ENCODE data around the gene MRC1.
"Not testable (repeated sequence)": the region's sequence is repeated elsewhere in the genome, so short reads cannot be mapped to it uniquely, and the experiment has no call there.

MRC1 gene

GRCh38 chr10:17954372-17954771, 145.2 kb downstream of the MRC1 start:
- H3K4me3 ChIP-seq (ENCODE audit: low read length in 2 of 2); H3K27ac ChIP-seq (ENCODE audit: low read depth in 2 of 2, low read length in 2 of 2); H3K9ac ChIP-seq (ENCODE audit: low read depth in 1 of 2, low read length in 2 of 2); H3K36me3 ChIP-seq (ENCODE audit: control insufficient read depth in 2 of 2, insufficient read depth in 2 of 2, low read length in 2 of 2); H3K27me3 ChIP-seq (ENCODE audit: control insufficient read depth in 2 of 2, insufficient read depth in 2 of 2, low read length in 2 of 2); H3K9me3 ChIP-seq (ENCODE audit: control insufficient read depth in 2 of 2, low read length in 2 of 2); H3K4me1 ChIP-seq (ENCODE audit: control insufficient read depth in 2 of 2, insufficient read depth in 2 of 2, low read length in 2 of 2): not testable (repeated sequence)

DNA sequence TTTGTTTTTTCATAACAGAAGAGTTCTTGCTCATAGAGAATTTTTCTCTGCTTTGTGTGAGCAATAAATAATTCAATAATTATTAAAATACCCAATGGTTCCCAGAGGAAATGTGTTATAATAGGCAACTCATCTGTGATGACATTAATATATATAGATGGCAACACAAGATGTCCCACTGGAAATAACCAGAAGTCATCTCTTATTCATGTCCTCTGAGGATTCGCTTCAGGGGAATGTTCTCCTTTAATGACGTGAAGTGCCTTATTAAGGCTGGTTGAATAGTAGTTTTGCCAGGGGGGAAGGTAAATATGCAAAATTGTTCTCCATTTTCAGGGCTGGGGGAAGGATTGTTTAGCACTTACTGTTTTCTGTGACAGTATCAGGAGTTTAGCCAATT, 145.7 kb downstream of the MRC1 start:
- Histone ChIP-seq H3K9me3 (ENCODE audit: control insufficient read depth in 2 of 2, low read length in 2 of 2) (no peaks in the 10 kb centered on the region), H3K27ac (ENCODE audit: low read depth in 2 of 2, low read length in 2 of 2) (no peak overlapping the region), H3K4me1 (ENCODE audit: control insufficient read depth in 2 of 2, insufficient read depth in 2 of 2, low read length in 2 of 2) (no peaks in the 10 kb centered on the region), H3K4me3 (ENCODE audit: low read length in 2 of 2) (no peak overlapping the region), H3K27me3 (ENCODE audit: control insufficient read depth in 2 of 2, insufficient read depth in 2 of 2, low read length in 2 of 2) (no peaks in the 10 kb centered on the region), H3K36me3 (ENCODE audit: control insufficient read depth in 2 of 2, insufficient read depth in 2 of 2, low read length in 2 of 2) (no peaks in the 10 kb centered on the region), H3K9ac (ENCODE audit: low read depth in 1 of 2, low read length in 2 of 2) (no peak overlapping the region)

DNA sequence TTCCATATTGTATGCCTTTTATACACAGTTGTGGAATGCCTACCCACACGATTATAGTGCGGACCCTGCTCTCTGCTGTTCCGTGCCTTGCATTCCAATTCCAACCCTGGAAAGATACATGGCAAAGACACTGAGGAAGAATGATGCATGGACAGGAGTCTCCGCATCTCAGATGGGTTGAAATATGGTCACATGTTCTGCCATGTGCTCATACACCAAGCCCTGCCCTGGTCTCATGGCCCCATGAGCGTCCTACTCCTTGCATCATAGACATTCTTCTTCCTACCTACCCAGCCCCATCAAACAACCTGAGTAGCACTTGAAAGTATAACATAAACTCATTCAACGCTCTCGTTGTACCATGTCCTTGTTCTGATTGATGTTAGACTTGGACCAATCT, 148.9 kb downstream of the MRC1 start:
- Histone ChIP-seq H3K9me3 (ENCODE audit: control insufficient read depth in 2 of 2, low read length in 2 of 2) (no peaks in the 10 kb centered on the region), H3K27me3 (ENCODE audit: control insufficient read depth in 2 of 2, insufficient read depth in 2 of 2, low read length in 2 of 2) (no peaks in the 10 kb centered on the region), H3K36me3 (ENCODE audit: control insufficient read depth in 2 of 2, insufficient read depth in 2 of 2, low read length in 2 of 2) (no peaks in the 10 kb centered on the region), H3K4me3 (ENCODE audit: low read length in 2 of 2) (no peak overlapping the region), H3K27ac (ENCODE audit: low read depth in 2 of 2, low read length in 2 of 2) (no peak overlapping the region), H3K9ac (ENCODE audit: low read depth in 1 of 2, low read length in 2 of 2) (no peak overlapping the region), H3K4me1 (ENCODE audit: control insufficient read depth in 2 of 2, insufficient read depth in 2 of 2, low read length in 2 of 2) (no peaks in the 10 kb centered on the region)

- H3K4me1 ChIP-seq (ENCODE audit: control insufficient read depth in 2 of 2, insufficient read depth in 2 of 2, low read length in 2 of 2) = no peaks in the 10 kb centered on the region
- no peak overlapping the region for H3K27ac ChIP-seq (ENCODE audit: low read depth in 2 of 2, low read length in 2 of 2)
- H3K9ac ChIP-seq (ENCODE audit: low read depth in 1 of 2, low read length in 2 of 2) = no peak overlapping the region
- H3K4me3 ChIP-seq (ENCODE audit: low read length in 2 of 2) = no peak overlapping the region
- H3K36me3 ChIP-seq (ENCODE audit: control insufficient read depth in 2 of 2, insufficient read depth in 2 of 2, low read length in 2 of 2) = no peaks in the 10 kb centered on the region
- no peaks in the 10 kb centered on the region for H3K9me3 ChIP-seq (ENCODE audit: control insufficient read depth in 2 of 2, low read length in 2 of 2)
- no peaks in the 10 kb centered on the region for H3K27me3 ChIP-seq (ENCODE audit: control insufficient read depth in 2 of 2, insufficient read depth in 2 of 2, low read length in 2 of 2)
Measured at GRCh38 chr10:17959870-17960269, 150.7 kb downstream of the MRC1 start.

Measured in mucosa of rectum (tissue), 2 donors.